Loucy (cell line): ENCODE measurements around the gene NEK9.
A peak's percentile ranks its signal among the peaks of the same experiment; 100 is the strongest.

ENCODE experiments used
- H2AFZ ChIP-seq: fragments of 200-600 bp; sonication (generic); 2 replicates; pipeline ENCODE4 v1.6.0; 2016; ENCODE audit warnings: antibody characterized with exemption, mild to moderate bottlenecking, low read length, moderate library complexity
- H3F3A ChIP-seq: fragments of 200-600 bp; 2 replicates; pipeline ENCODE4 v1.6.0; 2016; ENCODE audit warnings: antibody characterized with exemption, low read depth, mild to moderate bottlenecking
- H3K27me3 ChIP-seq: fragments of 200-600 bp; sonication (generic); 2 replicates; pipeline ENCODE4 v1.6.1; 2014; ENCODE audit warnings: low read length, mild to moderate bottlenecking; ENCODE audit not compliant: insufficient read depth, poor library complexity, severe bottlenecking
- H3K36me3 ChIP-seq: fragments of 200-600 bp; sonication (generic); 2 replicates; pipeline ENCODE4 v1.6.1; 2016; ENCODE audit warnings: low read length; ENCODE audit not compliant: insufficient read depth
- H3K4me1 ChIP-seq: fragments of 200-600 bp; sonication (generic); 2 replicates; pipeline ENCODE4 v1.5.1; 2014; ENCODE audit warnings: low read length, mild to moderate bottlenecking; ENCODE audit not compliant: insufficient read depth, poor library complexity, severe bottlenecking
- H3K4me2 ChIP-seq: fragments of 200-600 bp; sonication (generic); 2 replicates; pipeline ENCODE4 v1.6.0; 2014; ENCODE audit warnings: antibody characterized with exemption, low read length, low read depth, mild to moderate bottlenecking; ENCODE audit not compliant: poor library complexity, severe bottlenecking
- H3K4me3 ChIP-seq: fragments of 200-600 bp; sonication (generic); 2 replicates; pipeline ENCODE4 v1.5.1; 2014; ENCODE audit warnings: low read length, mild to moderate bottlenecking, mixed read lengths; ENCODE audit not compliant: poor library complexity, severe bottlenecking
- H3K79me2 ChIP-seq: fragments of 200-600 bp; sonication (generic); 2 replicates; pipeline ENCODE4 v1.6.1; 2014; ENCODE audit warnings: low read length; ENCODE audit not compliant: insufficient read depth
- H3K9ac ChIP-seq: fragments of 200-600 bp; sonication (generic); 2 replicates; pipeline ENCODE4 v1.6.0; 2014; ENCODE audit warnings: mild to moderate bottlenecking, low read depth, low read length, moderate library complexity; ENCODE audit not compliant: poor library complexity, severe bottlenecking
- H3K9me2 ChIP-seq: fragments of 200-600 bp; sonication (generic); replicated peaks from 2 replicates; pipeline ENCODE4 v1.6.1; 2016; ENCODE audit warnings: low read depth, low read length, mixed read lengths
- H3K9me3 ChIP-seq: fragments of 200-600 bp; sonication (generic); 2 replicates; pipeline ENCODE4 v1.6.1; 2014; ENCODE audit warnings: mild to moderate bottlenecking, antibody characterized with exemption, low read length, low read depth; ENCODE audit not compliant: insufficient read depth
- H4K20me1 ChIP-seq: fragments of 200-600 bp; sonication (generic); 2 replicates; pipeline ENCODE4 v1.6.0; 2014; ENCODE audit warnings: antibody characterized with exemption, low read length, mild to moderate bottlenecking; ENCODE audit not compliant: insufficient read depth, poor library complexity, severe bottlenecking
- CTCF ChIP-seq: fragments of 200-600 bp; sonication (generic); conservative IDR thresholded peaks from 2 replicates; pipeline ENCODE4 v1.5.1; 2014; ENCODE audit warnings: mild to moderate bottlenecking, antibody characterized with exemption, low read length
- EZH2phosphoT487 ChIP-seq: fragments of 200-600 bp; IDR thresholded peaks from 2 replicates; pipeline ENCODE4 v1.6.1; 2018; ENCODE audit warnings: antibody characterized with exemption, mild to moderate bottlenecking, moderate library complexity, borderline replicate concordance

Gene NEK9

GRCh38 chr14:75063491-75064204 lies 63.2 kb downstream of the NEK9 start, which contains the start of gene ACYP1:
ACYP1 (minus strand) TSS chr14:75064024; CDS start chr14:75063553, 471 bp downstream.
- H3K4me1 ChIP-seq: peaks cover 9% of the 10 kb centered on the region
- no peaks in the 10 kb centered on the region for H4K20me1 ChIP-seq
- TF ChIP-seq CTCF: no peak; the same call in 1 of the 2 replicates
- no peak for TF ChIP-seq EZH2phosphoT487
- H2AFZ ChIP-seq: peak within 1 kb of the TSS; percentile 94
- peak within 1 kb of the TSS; percentile 90 for H3K9ac ChIP-seq
- H3F3A ChIP-seq: no peaks in the 10 kb centered on the region
- no peaks in the 10 kb centered on the region for H3K36me3 ChIP-seq
- no peaks in the 10 kb centered on the region for H3K9me2 ChIP-seq
- peak within 1 kb of the TSS; percentile 90 for H3K4me2 ChIP-seq
- peak within 1 kb of the TSS; percentile 95 for H3K4me3 ChIP-seq
- H3K79me2 ChIP-seq: peaks cover 30% of the 10 kb centered on the region
- H3K27me3 ChIP-seq: no peaks in the 10 kb centered on the region
- H3K9me3 ChIP-seq: no peaks in the 10 kb centered on the region

- Histone ChIP-seq H3K27me3 (no peaks in the 10 kb centered on the region), H2AFZ (peak overlapping the region; percentile 94; the same call in 1 of the 2 replicates), H3K4me3 (peak overlapping the region; percentile 95), H3K9ac (peak overlapping the region; percentile 90), H3K79me2 (peaks cover 30% of the 10 kb centered on the region), H3K9me3 (no peaks in the 10 kb centered on the region), H4K20me1 (no peaks in the 10 kb centered on the region), H3K9me2 (no peaks in the 10 kb centered on the region), H3K4me2 (peak overlapping the region; percentile 90), H3F3A (no peaks in the 10 kb centered on the region), H3K36me3 (no peaks in the 10 kb centered on the region), H3K4me1 (peaks cover 9% of the 10 kb centered on the region)
- TF ChIP-seq EZH2phosphoT487 (no peak), CTCF (no peak)
Measured at GRCh38 chr14:75063013-75063412, 63.8 kb downstream of the NEK9 start.

GRCh38 chr14:75060420-75060819 lies 66.4 kb downstream of the NEK9 start:
- no peak overlapping the region for H2AFZ ChIP-seq
- peaks cover 9% of the 10 kb centered on the region for H3K4me1 ChIP-seq

More at GRCh38 chr14:75060420-75060819, 66.4 kb downstream of the NEK9 start:
- Histone ChIP-seq H4K20me1 (no peaks in the 10 kb centered on the region), H3K79me2 (peaks cover 30% of the 10 kb centered on the region), H3K4me2 (no peak overlapping the region), H3K9me2 (no peaks in the 10 kb centered on the region), H3F3A (no peaks in the 10 kb centered on the region), H3K36me3 (no peaks in the 10 kb centered on the region), H3K27me3 (no peaks in the 10 kb centered on the region), H3K4me3 (no peak overlapping the region), H3K9ac (no peak overlapping the region), H3K9me3 (no peaks in the 10 kb centered on the region)
- TF ChIP-seq EZH2phosphoT487: no peak
- TF ChIP-seq CTCF: no peak
